ENCODE data around the gene IKZF1.

Gene IKZF1

DNA sequence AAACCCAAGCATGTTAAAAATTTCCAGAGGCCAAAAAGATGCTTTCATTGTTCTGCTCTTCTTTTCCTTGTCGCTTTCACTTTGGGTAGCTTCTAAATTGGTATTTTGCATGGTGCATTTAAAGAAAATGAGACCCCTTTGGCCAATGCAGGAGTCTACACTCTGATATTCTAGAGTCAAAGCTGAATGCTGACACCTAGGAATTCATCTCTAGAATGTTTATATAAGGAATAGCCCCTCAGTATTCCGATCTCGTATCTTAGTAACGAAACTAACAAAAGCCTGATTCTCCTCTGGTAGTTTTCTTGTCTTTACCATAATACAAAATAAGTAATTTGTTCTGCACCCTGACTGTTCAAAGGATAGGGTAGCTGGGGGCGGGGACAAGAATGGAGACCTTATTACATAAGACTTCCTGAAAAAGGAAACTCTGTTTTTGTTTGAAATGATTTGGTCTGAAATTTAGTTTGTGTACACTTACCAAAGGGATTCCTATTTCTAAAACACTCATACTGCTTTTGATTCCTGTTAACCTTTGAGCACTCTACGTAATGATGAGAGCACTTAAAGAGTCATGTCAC lies 17.1 kb downstream of the IKZF1 start:
- TF ChIP-seq SPI1 (IDR thresholded peaks at IDR 0.05; ENCODE audit: borderline replicate concordance, low read depth), result no peak
- TF ChIP-seq, protein P1, sequence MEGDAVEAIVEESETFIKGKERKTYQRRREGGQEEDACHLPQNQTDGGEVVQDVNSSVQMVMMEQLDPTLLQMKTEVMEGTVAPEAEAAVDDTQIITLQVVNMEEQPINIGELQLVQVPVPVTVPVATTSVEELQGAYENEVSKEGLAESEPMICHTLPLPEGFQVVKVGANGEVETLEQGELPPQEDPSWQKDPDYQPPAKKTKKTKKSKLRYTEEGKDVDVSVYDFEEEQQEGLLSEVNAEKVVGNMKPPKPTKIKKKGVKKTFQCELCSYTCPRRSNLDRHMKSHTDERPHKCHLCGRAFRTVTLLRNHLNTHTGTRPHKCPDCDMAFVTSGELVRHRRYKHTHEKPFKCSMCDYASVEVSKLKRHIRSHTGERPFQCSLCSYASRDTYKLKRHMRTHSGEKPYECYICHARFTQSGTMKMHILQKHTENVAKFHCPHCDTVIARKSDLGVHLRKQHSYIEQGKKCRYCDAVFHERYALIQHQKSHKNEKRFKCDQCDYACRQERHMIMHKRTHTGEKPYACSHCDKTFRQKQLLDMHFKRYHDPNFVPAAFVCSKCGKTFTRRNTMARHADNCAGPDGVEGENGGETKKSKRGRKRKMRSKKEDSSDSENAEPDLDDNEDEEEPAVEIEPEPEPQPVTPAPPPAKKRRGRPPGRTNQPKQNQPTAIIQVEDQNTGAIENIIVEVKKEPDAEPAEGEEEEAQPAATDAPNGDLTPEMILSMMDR (IDR thresholded peaks at IDR 0.05; ENCODE audit: insufficient read depth, low read length), result no peak
- TF ChIP-seq GABPA (IDR thresholded peaks at IDR 0.05; ENCODE audit: low read depth), result no peak
- TF ChIP-seq POLR2AphosphoS5 (IDR thresholded peaks at IDR 0.05; ENCODE audit: low read depth), result no peak
- TF ChIP-seq, protein P2, sequence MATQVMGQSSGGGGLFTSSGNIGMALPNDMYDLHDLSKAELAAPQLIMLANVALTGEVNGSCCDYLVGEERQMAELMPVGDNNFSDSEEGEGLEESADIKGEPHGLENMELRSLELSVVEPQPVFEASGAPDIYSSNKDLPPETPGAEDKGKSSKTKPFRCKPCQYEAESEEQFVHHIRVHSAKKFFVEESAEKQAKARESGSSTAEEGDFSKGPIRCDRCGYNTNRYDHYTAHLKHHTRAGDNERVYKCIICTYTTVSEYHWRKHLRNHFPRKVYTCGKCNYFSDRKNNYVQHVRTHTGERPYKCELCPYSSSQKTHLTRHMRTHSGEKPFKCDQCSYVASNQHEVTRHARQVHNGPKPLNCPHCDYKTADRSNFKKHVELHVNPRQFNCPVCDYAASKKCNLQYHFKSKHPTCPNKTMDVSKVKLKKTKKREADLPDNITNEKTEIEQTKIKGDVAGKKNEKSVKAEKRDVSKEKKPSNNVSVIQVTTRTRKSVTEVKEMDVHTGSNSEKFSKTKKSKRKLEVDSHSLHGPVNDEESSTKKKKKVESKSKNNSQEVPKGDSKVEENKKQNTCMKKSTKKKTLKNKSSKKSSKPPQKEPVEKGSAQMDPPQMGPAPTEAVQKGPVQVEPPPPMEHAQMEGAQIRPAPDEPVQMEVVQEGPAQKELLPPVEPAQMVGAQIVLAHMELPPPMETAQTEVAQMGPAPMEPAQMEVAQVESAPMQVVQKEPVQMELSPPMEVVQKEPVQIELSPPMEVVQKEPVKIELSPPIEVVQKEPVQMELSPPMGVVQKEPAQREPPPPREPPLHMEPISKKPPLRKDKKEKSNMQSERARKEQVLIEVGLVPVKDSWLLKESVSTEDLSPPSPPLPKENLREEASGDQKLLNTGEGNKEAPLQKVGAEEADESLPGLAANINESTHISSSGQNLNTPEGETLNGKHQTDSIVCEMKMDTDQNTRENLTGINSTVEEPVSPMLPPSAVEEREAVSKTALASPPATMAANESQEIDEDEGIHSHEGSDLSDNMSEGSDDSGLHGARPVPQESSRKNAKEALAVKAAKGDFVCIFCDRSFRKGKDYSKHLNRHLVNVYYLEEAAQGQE (IDR thresholded peaks at IDR 0.05; ENCODE audit: insufficient replicate concordance, low read depth), result no peak
- H3K27ac ChIP-seq (replicated peaks), result peak overlapping the region; percentile 19
- peak in 1 of 2 experiments; percentile 58 for DNase-seq (ENCODE audit: low read depth in 1 of 2, low spot score in 1 of 2)
- H3K27me3 ChIP-seq (ENCODE audit: insufficient read depth, poor library complexity, severe bottlenecking), result no peaks in the 10 kb centered on the region
- H3K4me3 ChIP-seq (replicated peaks; ENCODE audit: insufficient read depth, low read length), result no peak overlapping the region

DNA sequence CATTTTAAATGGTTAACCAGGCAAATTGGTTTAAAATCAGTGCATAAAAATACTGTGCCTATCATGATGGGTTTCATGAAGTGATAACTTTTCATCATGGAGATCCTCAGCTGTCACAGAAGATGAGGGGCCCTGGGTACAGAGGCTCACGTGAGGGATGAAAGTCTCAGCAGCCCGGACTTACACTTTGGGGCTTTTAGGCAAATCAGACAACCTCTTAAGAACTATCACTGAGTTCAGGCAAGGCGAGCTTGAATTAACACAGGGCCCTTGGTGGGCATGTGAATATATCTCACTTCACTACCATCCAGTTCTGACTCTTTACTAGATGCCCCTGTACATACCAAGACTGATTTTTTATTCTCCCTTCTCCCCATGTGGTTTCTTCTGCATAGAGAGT lies 19.6 kb downstream of the IKZF1 start:
- Histone ChIP-seq H3K27ac (replicated peaks) (no peak overlapping the region), H3K4me3 (replicated peaks; ENCODE audit: insufficient read depth, low read length) (no peak overlapping the region), H3K27me3 (ENCODE audit: insufficient read depth, poor library complexity, severe bottlenecking) (no peaks in the 10 kb centered on the region)
- DNase-seq (ENCODE audit: low read depth in 1 of 2, low spot score in 1 of 2), result no peak
- TF ChIP-seq, protein P2 (IDR thresholded peaks at IDR 0.05; ENCODE audit: insufficient replicate concordance, low read depth), result no peak
- TF ChIP-seq POLR2AphosphoS5 (IDR thresholded peaks at IDR 0.05; ENCODE audit: low read depth), result no peak
- TF ChIP-seq, protein P1 (IDR thresholded peaks at IDR 0.05; ENCODE audit: insufficient read depth, low read length), result no peak
- no peak for TF ChIP-seq SPI1 (IDR thresholded peaks at IDR 0.05; ENCODE audit: borderline replicate concordance, low read depth)
- TF ChIP-seq GABPA (IDR thresholded peaks at IDR 0.05; ENCODE audit: low read depth), result no peak

DNA sequence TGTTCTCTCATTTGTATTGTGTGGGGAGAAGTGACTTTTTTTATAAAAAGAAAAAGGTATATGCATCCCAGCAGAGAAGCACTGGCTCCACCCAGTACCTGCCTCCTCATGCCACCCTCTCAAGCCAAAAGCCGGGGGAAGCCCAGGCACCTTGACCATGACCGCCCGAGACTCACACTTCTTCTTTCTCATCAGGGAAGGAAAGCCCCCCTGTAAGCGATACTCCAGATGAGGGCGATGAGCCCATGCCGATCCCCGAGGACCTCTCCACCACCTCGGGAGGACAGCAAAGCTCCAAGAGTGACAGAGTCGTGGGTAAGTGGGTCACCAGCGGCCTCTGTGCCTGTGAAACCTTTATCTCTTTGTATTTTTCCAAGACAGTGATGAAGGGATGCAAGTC lies 22.9 kb downstream of the IKZF1 start:
- DNase-seq (ENCODE audit: low read depth in 1 of 2, low spot score in 1 of 2), result no peak
- TF ChIP-seq, protein P2 (IDR thresholded peaks at IDR 0.05; ENCODE audit: insufficient replicate concordance, low read depth), result no peak
- TF ChIP-seq SPI1 (IDR thresholded peaks at IDR 0.05; ENCODE audit: borderline replicate concordance, low read depth) (no peak), GABPA (IDR thresholded peaks at IDR 0.05; ENCODE audit: low read depth) (no peak), POLR2AphosphoS5 (IDR thresholded peaks at IDR 0.05; ENCODE audit: low read depth) (no peak; the same call in 1 of the 2 replicates)
- TF ChIP-seq, protein P1 (IDR thresholded peaks at IDR 0.05; ENCODE audit: insufficient read depth, low read length), result no peak
- Histone ChIP-seq H3K27ac (replicated peaks) (no peak overlapping the region), H3K27me3 (ENCODE audit: insufficient read depth, poor library complexity, severe bottlenecking) (no peaks in the 10 kb centered on the region), H3K4me3 (replicated peaks; ENCODE audit: insufficient read depth, low read length) (no peak overlapping the region)
